Tibial nerve (tissue), 4 donors: ENCODE data around the gene ANKRD49. TPM values are rescaled to one million over a fixed set of nuclear protein-coding genes. Genes with fewer than 3 reads are reported as not detected.

Source experiments
- DNase-seq, 2 donors: peaks; one replicate each; pipeline ENCODE4 v3.0.0-alpha.2; 2019; ENCODE audit warnings: low spot score in 2 of 2
- H3K27ac ChIP-seq, 4 donors: fragments of 200-600 bp; sonication (generic) in 3 of 4; one replicate each; pipeline ENCODE4 v1.5.1; 2017 to 2019; ENCODE audit warnings: mild to moderate bottlenecking in 1 of 4
- H3K27me3 ChIP-seq, 2 donors: fragments of 200-600 bp; sonication (generic) in 1 of 2; one replicate each; pipeline versions ENCODE4 v1.5.1 to v1.6.0; 2017 to 2019
- H3K36me3 ChIP-seq, 3 donors: fragments of 200-600 bp; sonication (generic); one replicate each; pipeline ENCODE4 v1.5.1; 2018 to 2019
- H3K4me1 ChIP-seq, 4 donors: fragments of 200-600 bp; sonication (generic) in 3 of 4; one replicate each; pipeline ENCODE4 v1.5.1; 2017 to 2019
- H3K4me3 ChIP-seq, 4 donors: fragments of 200-600 bp; sonication (generic) in 3 of 4; one replicate each; pipeline ENCODE4 v1.5.1; 2017 to 2019; ENCODE audit warnings: mild to moderate bottlenecking in 1 of 4, moderate library complexity in 1 of 4
- H3K9me3 ChIP-seq, 4 donors: fragments of 200-600 bp; sonication (generic) in 3 of 4; one replicate each; pipeline ENCODE4 v1.5.1; 2017 to 2019
- CTCF ChIP-seq, 5 experiments: fragments of 200-600 bp in 3 of 5; fragments of 450-650 bp in 2 of 5; sonication (generic) in 3 of 5; IDR thresholded peaks; one replicate each; pipeline ENCODE4 v1.5.1; 2016 to 2019; ENCODE audit warnings: antibody characterized with exemption in 5 of 5, mild to moderate bottlenecking in 3 of 5, moderate library complexity in 2 of 5
- EP300 ChIP-seq, 2 donors: sonication (generic); formaldehyde crosslinking; IDR thresholded peaks; one replicate each; pipeline ENCODE4 v1.6.1; 2017; ENCODE audit warnings: antibody characterized with exemption in 2 of 2, mild to moderate bottlenecking in 1 of 2
- POLR2A ChIP-seq, 2 donors: fragments of 450-650 bp; IDR thresholded peaks; one replicate each; pipeline ENCODE4 v1.6.1; 2017; ENCODE audit warnings: antibody characterized with exemption in 2 of 2, mild to moderate bottlenecking in 2 of 2, moderate library complexity in 2 of 2
- WGBS, 2 donors: methylation state at CpG; one replicate each; pipeline ENCODE4 v1.1.5; 2018; 5-methylcytosine and 5-hydroxymethylcytosine counted together
- total RNA-seq, 4 donors: library from RNA; depleted of rRNA; stranded (reverse); fragments of >200 nt; gene quantifications; one replicate each; pipeline ENCODE4 v1.1.0, GENCODE V29; 2016

ANKRD49 gene
- total RNA-seq, 4 donors from 2014 or later: 9.2 to 44.9 (median 16.8) TPM

GRCh38 chr11:94459576-94459975, 34.2 kb upstream of the ANKRD49 start:
- Histone ChIP-seq H3K36me3 (peaks cover 0 to 65% (median 4%) of the 10 kb centered on the region in 3 donors), H3K27ac (no peak overlapping the region), H3K4me3 (no peak overlapping the region), H3K9me3 (no peaks in the 10 kb centered on the region), H3K4me1 (no peaks in the 10 kb centered on the region), H3K27me3 (no peaks in the 10 kb centered on the region)
- TF ChIP-seq CTCF (IDR thresholded peaks at IDR 0.05) (no peak), POLR2A (IDR thresholded peaks at IDR 0.05) (no peak), EP300 (IDR thresholded peaks at IDR 0.05) (no peak)
- WGBS, 2 donors: 81 to 94% methylated on average over 2 of the region's 2 CpGs
- no peak for DNase-seq

- DNase-seq: no peak
- H3K4me3 ChIP-seq: no peak overlapping the region
These were observed 24.4 kb upstream of the ANKRD49 start for GRCh38 chr11:94469416-94469815.

GRCh38 chr11:94472916-94473799, 20.6 kb upstream of the ANKRD49 start:
- no peaks in the 10 kb centered on the region for H3K27me3 ChIP-seq
- no peak for TF ChIP-seq CTCF (IDR thresholded peaks at IDR 0.05)
- no peak for TF ChIP-seq EP300 (IDR thresholded peaks at IDR 0.05)
- no peak for TF ChIP-seq POLR2A (IDR thresholded peaks at IDR 0.05)
- no peaks in the 10 kb centered on the region for H3K9me3 ChIP-seq
- H3K4me1 ChIP-seq: peaks cover 0 to 10% (median 0%) of the 10 kb centered on the region in 4 donors
- H3K36me3 ChIP-seq: peaks cover 0 to 66% (median under 1%) of the 10 kb centered on the region in 3 donors
- WGBS, 2 donors: 88 to 94% methylated on average over 3 of the region's 3 CpGs
- no peak overlapping the region for H3K4me3 ChIP-seq
- DNase-seq: no peak
- no peak overlapping the region for H3K27ac ChIP-seq

More at GRCh38 chr11:94469416-94469815, 24.4 kb upstream of the ANKRD49 start:
- Histone ChIP-seq H3K27ac (no peak overlapping the region), H3K36me3 (peaks cover 0 to 63% (median 0%) of the 10 kb centered on the region in 3 donors), H3K4me1 (peaks cover 0 to 10% (median 0%) of the 10 kb centered on the region in 4 donors), H3K27me3 (no peaks in the 10 kb centered on the region), H3K9me3 (no peaks in the 10 kb centered on the region)
- 78 to 96% methylated on average over 2 of the region's 2 CpGs for WGBS, 2 donors
- TF ChIP-seq CTCF (IDR thresholded peaks at IDR 0.05) (no peak), POLR2A (IDR thresholded peaks at IDR 0.05) (no peak)

GRCh38 chr11:94477624-94478023, 16.2 kb upstream of the ANKRD49 start:
- no peak overlapping the region for H3K27ac ChIP-seq
- H3K4me1 ChIP-seq: peaks cover 0 to 10% (median 0%) of the 10 kb centered on the region in 4 donors
- H3K27me3 ChIP-seq: no peaks in the 10 kb centered on the region
- WGBS, 2 donors: 81 to 84% methylated on average over 2 of the region's 2 CpGs
- no peak for DNase-seq
- peaks cover 0 to 70% (median 8%) of the 10 kb centered on the region in 3 donors for H3K36me3 ChIP-seq
- no peak for TF ChIP-seq CTCF (IDR thresholded peaks at IDR 0.05)
- no peaks in the 10 kb centered on the region for H3K9me3 ChIP-seq
- H3K4me3 ChIP-seq: no peak overlapping the region

GRCh38 chr11:94481342-94481741, 12.4 kb upstream of the ANKRD49 start:
- peaks cover 0 to 74% (median 8%) of the 10 kb centered on the region in 3 donors for H3K36me3 ChIP-seq
- H3K9me3 ChIP-seq: no peaks in the 10 kb centered on the region
- no peaks in the 10 kb centered on the region for H3K4me1 ChIP-seq
- no peaks in the 10 kb centered on the region for H3K27me3 ChIP-seq
- H3K27ac ChIP-seq: no peak overlapping the region
- H3K4me3 ChIP-seq: no peak overlapping the region
- no peak for TF ChIP-seq POLR2A (IDR thresholded peaks at IDR 0.05)
- DNase-seq: no peak
